Fibroblast of lung (primary cell): ENCODE data around the gene DIS3L2.

Experiments
- CTCF ChIP-seq, 2 donors: IDR thresholded peaks in 1 of 2; conservative IDR thresholded peaks in 1 of 2; 1 replicate in 1 of 2; 2 replicates in 1 of 2; pipeline ENCODE4 v1.5.1; 2011 to 2012; ENCODE audit warnings: low read length in 2 of 2, control low read depth in 1 of 2, inconsistent platforms in 1 of 2, low read depth in 1 of 2, mild to moderate bottlenecking in 1 of 2
- EZH2 ChIP-seq: IDR thresholded peaks from 2 replicates; pipeline ENCODE4 v1.5.1; 2012; ENCODE audit warnings: low read length, control low read depth, mild to moderate bottlenecking; ENCODE audit errors: missing control alignments

DNA sequence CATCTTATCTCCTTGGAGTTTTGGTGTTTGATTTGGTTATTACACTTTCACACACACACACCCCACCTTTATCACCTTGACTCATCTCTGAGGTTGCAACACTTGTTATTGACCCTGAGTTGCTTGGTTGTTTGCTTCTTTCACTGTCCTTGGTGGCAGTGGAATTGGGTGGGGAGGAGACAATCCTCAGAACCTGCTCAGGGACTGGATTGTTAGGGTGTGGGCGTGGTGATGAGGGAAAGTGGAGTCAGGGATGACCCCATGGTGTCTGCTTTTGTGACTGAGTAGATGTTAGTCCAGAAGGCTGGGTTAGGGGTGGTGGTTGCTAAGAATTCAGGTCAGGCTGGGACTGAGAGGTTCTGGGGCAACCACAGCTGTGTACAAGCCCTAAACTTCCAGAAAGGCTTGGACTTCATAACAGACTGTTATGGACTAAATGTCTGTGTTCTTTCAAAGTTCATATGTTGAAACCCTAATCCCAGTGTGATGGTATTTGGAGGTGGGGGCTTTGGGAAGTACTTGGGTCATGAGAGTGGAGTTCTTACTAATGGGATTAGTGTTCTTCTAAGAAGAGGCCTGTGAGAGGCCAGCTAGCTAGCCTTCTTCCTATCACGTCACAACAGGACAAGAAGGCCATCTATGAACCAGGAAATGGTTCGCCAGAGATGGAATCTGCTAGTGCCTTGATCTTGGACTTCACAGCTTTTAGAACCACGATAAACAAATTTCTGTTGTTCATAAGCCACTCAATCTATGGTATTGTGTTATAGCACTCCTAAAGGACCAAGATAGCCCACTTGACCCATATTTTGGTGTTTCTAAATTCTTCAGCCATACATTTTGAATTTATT is 3.4 kb upstream of the DIS3L2 start:
- no peak for TF ChIP-seq CTCF (conservative IDR thresholded peaks at IDR 0.05 in 1 of 2, IDR thresholded peaks at IDR 0.05 in 1 of 2; ENCODE audit: low read depth in 1 of 2, low read length in 2 of 2)
- no peak for TF ChIP-seq EZH2
